HCT116 (cell line): ENCODE results near the gene GNAO1. TPM values are rescaled to one million over a fixed set of nuclear protein-coding genes. Genes with fewer than 3 reads are reported as not detected.

Source experiments
- ATAC-seq: fragments of 200-7000 bp; cut with Tn5 transposase; 2 replicates; pipeline ENCODE4 v1.9.1; 2020; ENCODE audit warnings: mild to moderate bottlenecking, moderate library complexity
- BruUV-seq: library from RNA; stranded (reverse); fragments of 400-500 nt; replicated peaks from 2 replicates; lab custom pipeline; 2021; lab: Mats Ljungman, UMichigan
- CTCF ChIA-PET: fragments of 300-600 bp; sonication (Branson Sonifier 250); formaldehyde crosslinking; loops from one replicate; lab custom pipeline; 2021; ENCODE audit warnings: antibody characterized with exemption; lab: Charles Lee
- POLR2A ChIA-PET: fragments of 300-600, 350-600 bp; sonication (Branson Sonifier 250); formaldehyde crosslinking; loops from one replicate; lab custom pipeline; 2021; ENCODE audit warnings: antibody characterized with exemption; lab: Charles Lee
- RAD21 ChIA-PET, 2 experiments: fragments of 300-600 bp; sonication (Branson Sonifier 250); formaldehyde crosslinking; loops; one replicate each; lab custom pipeline; 2023; ENCODE audit warnings: low total read pairs in 2 of 2; ENCODE audit not compliant: uncharacterized antibody in 2 of 2, unreplicated experiment in 2 of 2, low non-redundant PET in 1 of 2; lab: Charles Lee
- DNase-seq: peaks from one replicate; pipeline ENCODE4 v3.0.0-alpha.2; 2010; ENCODE audit warnings: low read depth, low spot score
- H2AFZ ChIP-seq: fragments of 200-600 bp; shearing (Covaris generic), sonication (generic); 2 replicates; pipeline ENCODE4 v1.6.1; 2017; ENCODE audit warnings: low read depth, mixed run types, mixed read lengths, antibody characterized with exemption, low read length; ENCODE audit not compliant: poor library complexity, severe bottlenecking
- H3K27ac ChIP-seq: 2 replicates; pipeline ENCODE4 v1.5.1; 2012; ENCODE audit warnings: low read depth, low read length
- H3K27me3 ChIP-seq: fragments of 200-600 bp; sonication (generic); 2 replicates; pipeline ENCODE4 v1.6.1; 2016; ENCODE audit warnings: mixed run types, low read length, mixed read lengths; ENCODE audit not compliant: insufficient read depth
- H3K36me3 ChIP-seq, 2 experiments: fragments of 200-500 bp in 1 of 2; fragments of 200-600 bp in 1 of 2; sonication (Bioruptor generic) in 1 of 2; sonication (generic) in 1 of 2; 2 replicates each; pipeline versions ENCODE4 v1.5.1 to v1.6.1; 2014 to 2016; ENCODE audit warnings: low read length in 2 of 2, inconsistent platforms in 1 of 2, mixed read lengths in 1 of 2, mixed run types in 1 of 2; ENCODE audit not compliant: insufficient read depth in 2 of 2, control insufficient read depth in 1 of 2
- H3K4me1 ChIP-seq, 2 experiments: fragments of 200-600 bp in 1 of 2; sonication (generic) in 1 of 2; 2 replicates each; pipeline versions ENCODE4 v1.5.1 to v1.6.1; 2012 to 2017; ENCODE audit warnings: low read length in 2 of 2, inconsistent platforms in 1 of 2, mild to moderate bottlenecking in 1 of 2, mixed read lengths in 1 of 2, mixed run types in 1 of 2, moderate library complexity in 1 of 2; ENCODE audit not compliant: insufficient read depth in 2 of 2, control insufficient read depth in 1 of 2
- H3K4me2 ChIP-seq: fragments of 200-600 bp; sonication (generic); 2 replicates; pipeline ENCODE4 v1.6.1; 2017; ENCODE audit warnings: mixed run types, low read length, mixed read lengths
- H3K4me3 ChIP-seq, 2 experiments: fragments of 200-600 bp in 1 of 2; sonication (generic) in 1 of 2; replicated peaks in 1 of 2; 2 replicates each; pipeline ENCODE4 v1.5.1; 2011 to 2016; ENCODE audit warnings: low read length in 2 of 2, control low read depth in 1 of 2, low read depth in 1 of 2, mild to moderate bottlenecking in 1 of 2, mixed read lengths in 1 of 2, mixed run types in 1 of 2
- H3K79me2 ChIP-seq: fragments of 200-600 bp; sonication (generic); 2 replicates; pipeline ENCODE4 v1.6.1; 2017; ENCODE audit warnings: mild to moderate bottlenecking, mixed run types, low read length, moderate library complexity, mixed read lengths; ENCODE audit not compliant: insufficient read depth
- H3K9ac ChIP-seq: fragments of 200-600 bp; sonication (generic); 2 replicates; pipeline ENCODE4 v1.6.1; 2016; ENCODE audit warnings: low read length, mixed read lengths
- H3K9me2 ChIP-seq: fragments of 200-600 bp; sonication (generic), shearing (Covaris generic); 2 replicates; pipeline ENCODE4 v1.6.1; 2017; ENCODE audit warnings: mixed run types, mild to moderate bottlenecking, moderate library complexity; ENCODE audit not compliant: insufficient read depth
- H3K9me3 ChIP-seq, 2 experiments: fragments of 200-500 bp in 1 of 2; fragments of 200-600 bp in 1 of 2; sonication (Bioruptor generic) in 1 of 2; sonication (generic) in 1 of 2; 2 replicates each; pipeline ENCODE4 v1.6.1; 2014 to 2017; ENCODE audit warnings: low read length in 2 of 2, mixed read lengths in 2 of 2, inconsistent platforms in 1 of 2, low read depth in 1 of 2, mild to moderate bottlenecking in 1 of 2, mixed run types in 1 of 2, moderate library complexity in 1 of 2; ENCODE audit not compliant: control insufficient read depth in 1 of 2, insufficient read depth in 1 of 2
- H4K20me1 ChIP-seq: fragments of 200-600 bp; sonication (generic), shearing (Covaris generic); 2 replicates; pipeline ENCODE4 v1.6.1; 2017; ENCODE audit warnings: mixed run types, mild to moderate bottlenecking, moderate library complexity; ENCODE audit not compliant: insufficient read depth
- CBX3 ChIP-seq: IDR thresholded peaks from 2 replicates; pipeline ENCODE4 v1.6.1; 2012; ENCODE audit warnings: low read depth
- CEBPB ChIP-seq: IDR thresholded peaks from 2 replicates; pipeline ENCODE4 v1.6.1; 2012; ENCODE audit warnings: low read depth
- EZH2phosphoT487 ChIP-seq: fragments of 200-600 bp; IDR thresholded peaks from 2 replicates; pipeline ENCODE4 v1.6.1; 2018; ENCODE audit warnings: antibody characterized with exemption, borderline replicate concordance
- POLR2AphosphoS5 ChIP-seq: IDR thresholded peaks from 2 replicates; pipeline ENCODE4 v1.6.1; 2011; ENCODE audit warnings: mild to moderate bottlenecking, low read depth, low read length, moderate library complexity
- RAD21 ChIP-seq: IDR thresholded peaks from 2 replicates; pipeline ENCODE4 v1.6.1; 2012; ENCODE audit warnings: low read depth, mild to moderate bottlenecking
- SIN3A ChIP-seq: IDR thresholded peaks from 2 replicates; pipeline ENCODE4 v1.6.1; 2012; ENCODE audit warnings: low read depth
- SP1 ChIP-seq: IDR thresholded peaks from 2 replicates; pipeline ENCODE4 v1.6.1; 2012; ENCODE audit warnings: low read depth
- SRF ChIP-seq: IDR thresholded peaks from 2 replicates; pipeline ENCODE4 v1.6.1; 2012; ENCODE audit warnings: low read depth
- TCF7L2 ChIP-seq: IDR thresholded peaks from 2 replicates; pipeline ENCODE4 v1.7.0; 2011; ENCODE audit warnings: borderline replicate concordance, inconsistent platforms; ENCODE audit not compliant: insufficient read depth, insufficient read length; ENCODE audit errors: extremely low read depth
- YY1 ChIP-seq: IDR thresholded peaks from 2 replicates; pipeline ENCODE4 v1.6.1; 2011; ENCODE audit warnings: low read length, low read depth, moderate library complexity, mild to moderate bottlenecking; ENCODE audit not compliant: insufficient replicate concordance; ENCODE audit errors: extremely low read depth
- ZBTB33 ChIP-seq: IDR thresholded peaks from 2 replicates; pipeline ENCODE4 v1.6.1; 2011; ENCODE audit warnings: mild to moderate bottlenecking, low read length, moderate library complexity; ENCODE audit not compliant: insufficient replicate concordance; ENCODE audit errors: extremely low read depth
- ZFX ChIP-seq: fragments of 450-650 bp; IDR thresholded peaks from 2 replicates; pipeline ENCODE4 v1.6.1; 2017
- ZNF274 ChIP-seq: fragments of 200-500 bp; sonication (Bioruptor generic); IDR thresholded peaks from 2 replicates; pipeline ENCODE4 v1.6.1; 2014; ENCODE audit warnings: mild to moderate bottlenecking, low read depth, low read length, inconsistent platforms
- intact Hi-C: fragments of 100-400 bp; cut with micrococcal nuclease; formaldehyde crosslinking; loops from 2 replicates; pipeline ENCODE4 v1.10.0; 2022
- total RNA-seq: library from RNA; stranded (reverse); gene quantifications from one replicate; pipeline ENCODE4 v1.2.1, GENCODE V29; 2021; ENCODE audit not compliant: unreplicated experiment
- TF ChIP-seq, protein P1 (sequence below): IDR thresholded peaks from 2 replicates; pipeline ENCODE4 v1.6.1; 2012
- TF ChIP-seq, protein P2 (sequence below): IDR thresholded peaks from 2 replicates; pipeline ENCODE4 v1.6.1; 2012

Gene GNAO1
- total RNA-seq, 1 experiment from 2014 or later: 0.12 TPM

- Histone ChIP-seq H3K79me2 (no peaks in the 10 kb centered on the region), H2AFZ (no peak overlapping the region)
- no peak for TF ChIP-seq YY1
- TF ChIP-seq, protein P1, sequence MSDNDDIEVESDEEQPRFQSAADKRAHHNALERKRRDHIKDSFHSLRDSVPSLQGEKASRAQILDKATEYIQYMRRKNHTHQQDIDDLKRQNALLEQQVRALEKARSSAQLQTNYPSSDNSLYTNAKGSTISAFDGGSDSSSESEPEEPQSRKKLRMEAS: no peak
- TF ChIP-seq CBX3: no peak
- TF ChIP-seq EZH2phosphoT487: no peak
- TF ChIP-seq, protein P2, sequence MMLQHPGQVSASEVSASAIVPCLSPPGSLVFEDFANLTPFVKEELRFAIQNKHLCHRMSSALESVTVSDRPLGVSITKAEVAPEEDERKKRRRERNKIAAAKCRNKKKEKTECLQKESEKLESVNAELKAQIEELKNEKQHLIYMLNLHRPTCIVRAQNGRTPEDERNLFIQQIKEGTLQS: no peak
- TF ChIP-seq, all 23 proteins: peak for 0
- Histone ChIP-seq H3K9me3 (no peaks in the 10 kb centered on the region), H3K27me3 (peaks cover 41% of the 10 kb centered on the region), H3K9me2 (no peaks in the 10 kb centered on the region), H3K36me3 (no peaks in the 10 kb centered on the region), H3K4me2 (no peak overlapping the region), H4K20me1 (no peaks in the 10 kb centered on the region), H3K9ac (no peak overlapping the region), H3K4me1 (no peaks in the 10 kb centered on the region), H3K4me3 (no peak overlapping the region), H3K27ac (no peak overlapping the region)
- CTCF ChIA-PET: no interaction called here
- ATAC-seq: peak; percentile 53
- RAD21 ChIA-PET: no interaction called here
- intact Hi-C loops: no loop called here
- no TSS peak for BruUV-seq
- POLR2A ChIA-PET: no interaction called here
- DNase-seq: no peak
These were observed 16.1 kb downstream of the GNAO1 start for GRCh38 chr16:56207421-56207820.

DNA sequence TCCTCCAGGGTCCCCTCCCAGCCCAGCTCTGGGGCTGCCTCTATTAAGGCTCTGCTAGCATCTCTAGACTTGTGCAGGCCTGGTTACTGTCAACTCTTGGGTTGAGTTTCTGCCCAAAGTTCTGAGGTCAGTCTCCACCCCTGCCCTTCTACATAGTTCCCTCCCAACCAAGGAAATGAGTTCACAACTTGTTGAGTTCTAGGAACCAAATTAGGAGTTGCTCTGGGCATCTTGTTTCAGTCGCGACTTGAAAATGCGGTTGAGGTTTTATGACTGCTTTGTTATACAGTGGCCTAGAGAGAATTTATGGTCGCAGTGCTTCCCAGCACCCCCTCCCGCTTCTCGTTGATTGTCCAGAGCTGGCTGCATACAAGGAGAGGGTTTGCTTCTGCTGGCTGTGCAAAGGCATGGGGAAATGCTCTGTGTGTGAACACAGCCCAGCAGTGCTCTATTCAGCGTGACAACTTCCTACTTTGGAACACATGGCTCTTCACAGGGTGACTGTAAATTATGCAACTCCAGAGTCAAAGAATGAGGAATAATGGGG is 20.2 kb downstream of the GNAO1 start:
- no peaks in the 10 kb centered on the region for H3K79me2 ChIP-seq
- H3K9me2 ChIP-seq: no peaks in the 10 kb centered on the region
- H2AFZ ChIP-seq: no peak overlapping the region
- no peaks in the 10 kb centered on the region for H3K9me3 ChIP-seq
- ChIA-PET CTCF (no interaction called here), POLR2A (no interaction called here), RAD21 (no interaction called here)
- DNase-seq: no peak
- intact Hi-C loops: no loop called here
- H3K36me3 ChIP-seq: no peaks in the 10 kb centered on the region
- H3K4me3 ChIP-seq: no peak overlapping the region
- no TSS peak for BruUV-seq
- H3K27me3 ChIP-seq: peaks cover 78% of the 10 kb centered on the region
- ATAC-seq: no peak
- H4K20me1 ChIP-seq: no peaks in the 10 kb centered on the region
- H3K4me2 ChIP-seq: no peak overlapping the region
- H3K4me1 ChIP-seq: no peaks in the 10 kb centered on the region
- H3K9ac ChIP-seq: no peak overlapping the region
- no peak overlapping the region for H3K27ac ChIP-seq
- TF ChIP-seq CEBPB (no peak), SP1 (no peak), SIN3A (no peak), EZH2phosphoT487 (no peak), ZNF274 (no peak), RAD21 (no peak), SRF (no peak), YY1 (no peak), TCF7L2 (no peak), ZFX (no peak), ZBTB33 (no peak), POLR2AphosphoS5 (no peak)
- TF ChIP-seq, protein P1: no peak
